ENCODE data around the gene PLAC9. TPM values are rescaled to one million over a fixed set of nuclear protein-coding genes. Genes with fewer than 3 reads are reported as not detected.
"Not testable (repeated sequence)": the region's sequence is repeated elsewhere in the genome, so short reads cannot be mapped to it uniquely, and the experiment has no call there.

PLAC9 gene
- total RNA-seq, 1 experiment from 2014 or later = 1.7 TPM

DNA sequence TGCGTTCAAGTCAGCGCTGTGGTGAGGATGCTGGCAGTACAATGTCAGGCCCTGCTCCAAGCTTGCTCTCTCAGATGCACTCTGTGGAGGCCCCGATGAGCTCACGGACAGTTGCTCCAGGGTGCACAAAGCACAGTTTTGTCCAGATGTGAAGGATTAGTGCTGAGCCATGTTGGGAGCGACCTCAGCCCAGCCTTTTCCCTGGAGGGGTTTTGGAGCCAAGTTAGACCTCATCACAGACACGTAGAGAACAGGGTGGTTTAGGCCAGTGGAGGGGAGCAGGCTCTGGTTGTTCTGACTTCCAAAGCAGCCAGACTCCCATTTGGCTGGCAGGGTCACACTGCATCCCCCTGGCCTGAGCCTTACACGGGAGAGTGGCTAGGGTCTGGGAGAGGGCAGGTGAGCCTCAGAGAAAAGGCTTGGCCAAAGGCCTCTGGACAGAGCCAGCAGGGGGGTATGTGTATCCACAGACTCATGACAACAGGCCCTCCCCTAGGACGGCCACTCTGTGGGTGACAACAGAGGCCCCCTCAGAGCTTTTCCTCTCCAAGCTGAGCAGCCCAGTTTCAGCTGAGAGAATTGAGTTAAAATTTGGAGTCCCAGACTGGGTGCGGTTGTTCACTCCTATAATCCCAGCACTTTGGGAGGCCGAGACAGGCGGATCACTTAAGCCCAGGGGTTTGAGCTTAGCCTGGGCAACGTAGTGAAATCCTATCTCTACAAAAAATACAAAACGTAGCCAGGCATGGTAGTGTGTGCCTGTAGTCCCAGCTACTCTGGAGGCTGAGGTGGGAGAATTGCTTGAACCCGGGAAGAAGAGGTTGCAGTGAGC lies 4.7 kb downstream of the PLAC9 start:
- in situ Hi-C loops (cut with HindIII; ENCODE audit: low sequenced_read_pairs) = no loop called here
- no peak for DNase-seq (ENCODE audit: low spot score)

DNA sequence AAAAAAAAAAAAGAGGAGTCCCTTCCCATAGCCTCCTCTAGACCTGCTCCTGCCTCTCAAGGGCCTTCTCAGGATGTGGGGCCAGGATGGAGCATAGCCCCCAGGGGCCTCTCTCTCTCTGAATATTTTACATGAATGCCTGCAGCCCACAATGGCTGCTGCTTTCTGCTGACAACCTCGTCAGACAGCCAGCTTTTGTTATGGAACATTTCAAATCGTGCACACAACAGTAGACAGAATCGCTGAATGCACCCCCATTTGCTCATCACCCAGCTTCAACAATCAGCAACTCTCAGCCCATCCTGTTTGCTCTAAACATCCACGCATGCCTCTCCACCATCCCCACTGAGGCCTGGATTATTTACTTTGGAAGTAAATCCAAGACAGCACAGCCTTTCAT lies 5.4 kb downstream of the PLAC9 start:
- in situ Hi-C loops (cut with HindIII; ENCODE audit: low sequenced_read_pairs) = no loop called here
- no peak for DNase-seq (ENCODE audit: low spot score)

DNA sequence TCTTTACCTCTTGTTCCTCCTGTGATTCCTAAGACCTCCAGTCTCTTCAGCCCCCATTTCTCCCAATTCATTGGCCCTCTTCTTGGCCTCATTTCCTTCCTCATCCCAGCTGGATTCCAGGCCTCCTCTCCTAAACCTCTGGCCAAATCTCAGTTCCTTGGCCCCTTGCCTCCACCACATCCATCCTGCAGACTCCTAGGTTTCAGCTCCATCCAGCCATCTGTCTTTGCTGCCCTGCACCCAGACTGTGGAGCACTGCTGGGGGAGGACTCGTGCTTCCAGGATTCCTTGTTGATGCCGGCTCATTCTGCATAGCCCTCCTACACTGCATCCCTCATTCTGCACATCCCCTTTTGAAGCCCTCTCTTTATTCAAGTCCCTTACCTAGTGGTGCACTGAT lies 6.7 kb downstream of the PLAC9 start:
- DNase-seq (ENCODE audit: low spot score) = no peak
- in situ Hi-C loops (cut with HindIII; ENCODE audit: low sequenced_read_pairs) = no loop called here

DNA sequence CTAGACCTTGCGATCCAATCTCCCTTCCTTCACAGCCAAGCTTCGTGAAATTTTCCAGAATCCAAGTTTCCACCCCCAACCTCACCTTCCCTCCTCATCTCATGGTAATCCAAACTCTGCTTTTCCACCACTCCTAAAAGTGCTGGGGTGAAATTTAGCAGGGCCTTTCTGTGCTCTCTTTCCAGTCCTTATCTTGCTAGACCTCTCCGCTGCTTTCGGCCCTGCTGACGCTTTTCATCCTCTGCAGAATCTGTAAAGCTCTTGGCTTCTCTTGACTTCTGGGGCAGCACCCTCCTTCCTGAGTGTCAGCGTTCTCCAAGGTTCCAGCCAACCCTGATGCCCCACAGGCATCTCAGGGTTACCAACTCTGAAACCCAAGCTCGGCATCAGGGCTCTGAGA lies 7.7 kb downstream of the PLAC9 start:
- DNase-seq (ENCODE audit: low spot score) = no peak
- in situ Hi-C loops (cut with HindIII; ENCODE audit: low sequenced_read_pairs) = no loop called here

DNA sequence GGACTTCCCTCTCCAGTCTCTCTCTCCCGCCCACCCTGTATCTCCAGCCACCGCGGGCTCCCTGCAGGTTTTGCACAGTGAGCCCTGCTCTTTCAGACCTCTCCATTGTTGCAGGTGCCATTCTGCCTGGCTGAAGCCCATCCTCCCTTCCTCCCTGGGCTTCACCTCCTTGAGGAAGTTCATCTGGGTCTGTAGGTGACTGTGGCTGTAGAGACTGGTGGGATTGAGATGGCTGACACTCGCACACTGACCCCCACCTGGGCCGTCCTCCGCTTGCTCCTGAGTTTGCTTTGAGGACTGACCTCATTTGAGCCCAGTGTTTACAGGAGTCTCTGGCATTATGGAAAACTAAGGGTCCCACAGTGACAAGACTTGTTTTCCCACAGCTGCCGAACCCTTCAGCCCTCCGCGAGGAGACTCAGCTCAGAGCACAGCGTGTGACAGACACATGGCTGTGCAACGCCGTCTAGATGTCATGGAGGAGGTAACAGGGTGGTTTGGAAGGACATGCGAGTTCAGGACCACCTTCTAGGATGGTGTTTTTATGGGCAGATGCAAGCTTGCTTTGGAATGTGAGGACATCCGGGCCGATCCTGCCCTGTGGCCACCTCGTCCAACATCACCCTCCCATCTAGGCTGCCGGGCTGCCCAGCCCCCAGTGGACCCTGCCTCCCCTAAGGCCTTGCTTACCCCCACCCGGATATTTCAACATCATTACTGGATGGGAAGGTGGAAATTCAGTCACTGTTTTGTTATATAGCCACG lies 9.3 kb downstream of the PLAC9 start:
- in situ Hi-C loops (cut with HindIII; ENCODE audit: low sequenced_read_pairs) = no loop called here
- no peak for DNase-seq (ENCODE audit: low spot score)

DNA sequence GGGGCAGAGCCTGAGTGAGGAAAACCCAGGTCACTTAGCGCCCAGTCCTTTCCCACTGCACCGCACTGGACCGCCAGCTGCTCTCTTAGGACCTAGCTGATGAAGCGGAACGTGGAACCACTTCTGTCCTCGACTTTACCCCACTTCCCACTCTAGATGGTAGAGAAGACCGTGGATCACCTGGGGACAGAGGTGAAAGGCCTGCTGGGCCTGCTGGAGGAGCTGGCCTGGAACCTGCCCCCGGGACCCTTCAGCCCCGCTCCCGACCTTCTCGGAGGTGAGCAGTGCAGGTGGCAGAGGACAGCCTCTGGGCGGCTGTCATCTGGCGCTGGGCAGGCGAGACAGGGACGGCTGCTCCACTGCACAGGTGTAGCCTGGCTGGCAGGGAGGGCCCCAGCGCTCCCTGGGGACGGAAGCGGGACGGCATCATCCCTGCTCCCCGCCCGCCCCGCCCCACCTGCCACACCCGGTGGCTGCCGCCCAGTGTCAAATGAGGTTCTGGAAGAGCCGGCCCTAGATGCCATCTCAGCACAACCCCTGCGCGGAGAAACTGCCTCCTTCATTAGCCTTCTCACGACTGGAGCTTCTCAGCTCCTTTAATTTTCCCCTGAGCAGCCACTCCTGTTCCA lies 11.7 kb downstream of the PLAC9 start:
- peak; percentile 35 for DNase-seq (ENCODE audit: low spot score)
- in situ Hi-C loops (cut with HindIII; ENCODE audit: low sequenced_read_pairs) = no loop called here

DNA sequence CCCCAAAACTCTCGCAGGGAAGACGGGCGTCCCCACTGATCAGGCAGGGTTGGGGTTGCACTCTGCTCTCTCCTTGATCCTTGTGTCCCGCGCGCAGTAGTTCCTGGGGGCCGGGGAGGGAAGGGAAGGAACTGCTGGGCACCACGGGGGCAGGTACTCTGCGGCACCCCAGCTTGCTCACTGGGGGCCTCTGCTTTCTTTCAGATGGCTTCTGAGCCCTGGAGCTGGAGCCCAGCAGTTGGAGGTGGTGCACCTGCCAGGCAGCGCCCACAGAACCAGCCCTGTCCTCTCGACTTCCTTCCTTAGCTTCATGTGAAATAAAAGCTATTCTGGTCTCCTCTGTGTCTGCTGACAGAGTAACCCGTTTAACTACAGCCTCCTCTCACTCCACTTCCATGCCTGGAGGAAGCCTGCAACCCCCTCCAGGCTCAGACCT lies 12.2 kb downstream of the PLAC9 start:
- DNase-seq (ENCODE audit: low spot score) = no peak
- in situ Hi-C loops (cut with HindIII; ENCODE audit: low sequenced_read_pairs) = no loop called here

DNA sequence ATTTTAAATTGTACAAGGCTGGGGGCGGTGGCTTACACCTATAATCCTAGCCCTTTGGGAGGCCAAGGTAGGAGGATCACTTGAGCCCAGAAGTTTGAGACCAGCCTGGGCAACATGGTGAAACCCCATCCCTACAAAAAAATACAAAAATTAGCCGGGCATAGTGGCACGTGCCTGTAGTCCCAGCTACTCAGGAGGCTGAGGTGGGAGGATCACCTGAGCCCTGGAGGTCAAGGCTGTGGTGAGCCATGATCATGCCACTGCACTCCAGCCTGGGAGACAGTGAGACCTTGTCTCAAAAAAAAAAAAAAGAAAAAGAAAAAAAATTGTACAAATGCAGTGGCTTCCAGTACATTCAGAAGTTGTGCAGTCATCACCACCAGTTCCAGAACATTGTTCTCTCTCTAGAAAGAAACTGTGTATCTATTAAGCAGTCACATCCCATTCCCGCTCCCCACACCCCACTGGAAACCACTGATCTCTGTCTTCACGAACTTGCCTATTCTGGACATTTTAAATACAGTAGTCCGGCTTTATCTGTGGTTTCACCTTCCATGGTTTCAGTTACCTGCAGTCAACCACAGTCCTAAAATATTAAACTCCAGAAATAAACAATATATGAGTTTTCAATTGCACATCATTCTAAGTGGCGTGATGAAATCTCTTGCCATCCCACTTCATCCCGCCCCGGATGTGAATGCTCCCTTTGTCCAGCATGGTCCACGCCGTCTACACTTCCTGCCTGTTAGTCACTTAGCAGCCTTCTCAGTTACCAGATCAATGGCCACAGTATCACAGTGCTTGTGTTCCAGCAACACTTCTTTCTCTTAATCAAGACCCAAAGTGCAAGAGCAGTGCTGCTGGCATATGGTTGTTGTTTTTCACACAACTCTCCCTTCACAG lies 13.1 kb downstream of the PLAC9 start:
- in situ Hi-C loops (cut with HindIII; ENCODE audit: low sequenced_read_pairs); DNase-seq (ENCODE audit: low spot score): not testable (repeated sequence)

DNA sequence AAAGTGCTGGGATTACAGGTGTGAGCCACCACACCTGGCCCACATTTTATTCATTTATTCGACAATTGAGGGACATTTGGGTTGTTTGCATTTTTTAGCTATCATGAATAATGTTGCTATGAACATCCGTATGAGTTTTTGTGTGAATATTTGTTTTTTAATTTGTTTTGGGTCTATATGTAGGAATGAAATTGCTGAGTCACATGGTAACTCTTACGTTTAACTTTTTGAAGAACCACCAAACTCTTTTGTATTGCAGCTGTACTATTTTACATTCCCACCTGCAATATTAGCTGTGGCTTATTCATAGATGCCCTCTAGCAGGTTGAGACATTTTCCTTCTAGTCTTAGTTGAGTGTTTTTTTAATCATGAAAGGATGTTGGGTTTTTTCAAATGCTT lies 14.4 kb downstream of the PLAC9 start:
- DNase-seq (ENCODE audit: low spot score) = no peak
- in situ Hi-C loops (cut with HindIII; ENCODE audit: low sequenced_read_pairs) = no loop called here

DNA sequence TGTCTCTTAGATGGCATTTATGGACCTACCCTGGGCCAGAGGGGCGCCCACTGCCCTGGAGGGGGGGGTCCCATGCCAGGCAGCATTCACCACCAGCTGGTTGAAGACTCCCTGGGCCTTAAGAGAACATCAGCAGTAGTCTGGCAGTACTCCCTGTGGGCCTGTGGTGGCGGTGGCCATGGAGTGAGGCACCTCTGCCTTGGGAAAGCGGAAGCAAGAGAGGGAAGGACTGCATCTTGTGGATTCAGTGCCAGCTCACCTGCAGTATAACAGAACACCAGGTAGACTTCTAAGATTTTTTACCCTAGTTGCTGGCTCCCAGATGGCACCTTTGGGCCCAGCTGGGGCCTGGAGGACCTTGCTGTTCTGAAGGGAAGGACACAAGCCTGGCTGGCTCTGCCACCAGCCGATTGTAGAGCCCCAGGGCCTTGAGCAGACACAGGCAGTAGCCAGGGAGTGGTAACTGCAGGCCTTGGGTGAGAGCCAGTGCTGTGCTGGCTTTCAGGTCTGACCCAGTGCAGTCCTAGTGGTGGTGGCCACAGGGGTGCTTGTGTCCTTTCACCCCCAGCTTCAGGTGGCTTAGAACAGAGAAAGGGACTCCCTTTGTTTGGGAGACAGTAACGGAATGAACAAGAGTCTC lies 15.8 kb downstream of the PLAC9 start:
- DNase-seq (ENCODE audit: low spot score) = no peak
- in situ Hi-C loops (cut with HindIII; ENCODE audit: low sequenced_read_pairs) = no loop called here

DNA sequence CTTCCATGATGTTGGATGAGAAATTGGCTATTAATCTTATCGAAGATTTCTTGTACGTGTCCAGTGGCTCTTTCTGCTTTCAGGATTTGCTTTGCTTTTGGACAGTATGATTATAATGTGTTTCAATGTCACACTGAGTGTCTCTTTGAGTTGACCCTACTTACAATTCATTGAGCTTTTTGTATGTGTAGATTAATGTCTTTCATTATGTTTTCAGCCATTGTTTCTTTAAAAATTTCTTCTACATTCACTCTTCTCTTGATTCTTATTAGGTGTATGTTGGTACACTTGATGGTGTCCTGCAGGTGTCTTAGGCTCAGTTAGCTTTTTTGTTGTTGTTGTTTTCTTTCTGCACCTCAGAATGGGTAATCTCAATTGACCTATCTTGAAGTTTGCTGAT lies 16.6 kb downstream of the PLAC9 start:
- in situ Hi-C loops (cut with HindIII; ENCODE audit: low sequenced_read_pairs) = no loop called here
- DNase-seq (ENCODE audit: low spot score) = no peak

DNA sequence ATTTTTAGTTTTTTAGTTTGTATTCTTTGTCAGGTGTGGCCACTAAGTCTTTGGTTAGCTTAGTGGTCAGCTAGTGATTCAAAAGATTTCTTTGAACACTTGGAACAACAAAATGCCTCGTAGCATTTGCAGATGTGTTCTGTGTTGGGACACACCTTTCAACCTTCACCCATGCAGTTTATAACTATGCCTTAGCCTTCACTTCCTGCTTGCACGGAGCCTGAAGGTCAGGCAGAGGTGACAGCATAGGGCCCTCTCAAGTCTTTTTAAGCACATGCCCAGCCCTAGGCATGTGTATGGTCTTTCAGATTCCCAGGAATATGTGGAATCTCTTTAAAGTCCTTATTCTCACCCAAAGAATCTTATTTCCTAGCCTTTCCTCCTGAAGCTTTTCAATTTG lies 17.6 kb downstream of the PLAC9 start:
- in situ Hi-C loops (cut with HindIII; ENCODE audit: low sequenced_read_pairs) = no loop called here
- DNase-seq (ENCODE audit: low spot score) = no peak

DNA sequence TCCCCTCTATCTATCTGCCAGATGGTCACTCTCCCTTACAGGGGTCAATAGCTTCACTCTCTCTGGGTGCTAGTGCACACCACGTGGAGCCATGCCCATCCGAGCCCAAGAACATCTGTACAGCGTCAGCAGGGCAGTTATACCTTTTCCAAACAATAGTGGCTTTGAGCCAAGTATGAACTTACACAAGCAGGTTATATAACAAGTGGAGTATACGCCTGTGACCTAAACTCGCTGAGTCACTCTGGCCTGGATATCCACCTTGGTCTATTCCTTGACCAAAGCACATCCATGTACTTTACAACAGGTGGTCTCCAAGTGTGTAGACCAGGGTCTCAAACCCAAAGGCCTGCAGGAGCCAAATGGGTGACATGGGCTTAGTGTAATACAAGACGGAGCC lies 20.3 kb downstream of the PLAC9 start:
- no peak for DNase-seq (ENCODE audit: low spot score)
- in situ Hi-C loops (cut with HindIII; ENCODE audit: low sequenced_read_pairs) = no loop called here

DNA sequence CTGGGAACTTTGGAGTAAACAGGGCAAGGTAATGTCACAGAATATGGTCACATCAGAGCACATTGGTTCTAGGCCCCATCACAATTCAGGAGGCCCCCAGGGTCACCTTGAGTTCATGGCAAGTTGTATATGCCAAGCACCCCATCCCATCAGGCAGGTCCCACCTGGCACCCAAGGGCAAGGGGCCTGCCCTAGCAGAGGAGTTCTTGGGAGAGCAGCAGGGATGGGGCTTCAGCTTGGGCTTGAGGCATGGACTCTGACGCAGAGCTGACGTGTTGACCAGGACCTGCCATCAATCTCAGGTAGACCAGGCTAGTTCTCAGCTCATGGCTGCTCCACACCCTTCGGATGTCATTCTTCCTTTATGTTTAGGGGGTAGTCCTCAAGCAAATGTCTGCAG lies 20.9 kb downstream of the PLAC9 start:
- in situ Hi-C loops (cut with HindIII; ENCODE audit: low sequenced_read_pairs) = no loop called here
- DNase-seq (ENCODE audit: low spot score) = no peak

DNA sequence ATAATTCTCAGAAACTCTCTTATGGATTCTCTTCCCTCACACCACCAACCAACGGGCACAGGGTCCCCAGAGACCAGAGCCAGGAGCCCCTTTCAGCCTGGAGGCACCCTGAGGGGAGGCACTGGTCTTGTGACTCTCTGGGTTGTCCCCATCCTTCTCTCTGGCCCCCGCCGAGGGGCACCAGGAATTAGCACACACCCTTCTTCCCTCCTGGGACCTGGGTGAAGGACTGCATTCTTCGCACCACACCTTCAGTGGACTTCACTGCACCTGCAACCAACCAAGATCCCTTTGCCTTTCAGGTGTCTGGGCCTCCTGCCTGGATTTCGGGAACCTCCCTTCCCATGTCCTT lies 22.1 kb downstream of the PLAC9 start:
- in situ Hi-C loops (cut with HindIII; ENCODE audit: low sequenced_read_pairs) = no loop called here
- DNase-seq (ENCODE audit: low spot score) = no peak

DNA sequence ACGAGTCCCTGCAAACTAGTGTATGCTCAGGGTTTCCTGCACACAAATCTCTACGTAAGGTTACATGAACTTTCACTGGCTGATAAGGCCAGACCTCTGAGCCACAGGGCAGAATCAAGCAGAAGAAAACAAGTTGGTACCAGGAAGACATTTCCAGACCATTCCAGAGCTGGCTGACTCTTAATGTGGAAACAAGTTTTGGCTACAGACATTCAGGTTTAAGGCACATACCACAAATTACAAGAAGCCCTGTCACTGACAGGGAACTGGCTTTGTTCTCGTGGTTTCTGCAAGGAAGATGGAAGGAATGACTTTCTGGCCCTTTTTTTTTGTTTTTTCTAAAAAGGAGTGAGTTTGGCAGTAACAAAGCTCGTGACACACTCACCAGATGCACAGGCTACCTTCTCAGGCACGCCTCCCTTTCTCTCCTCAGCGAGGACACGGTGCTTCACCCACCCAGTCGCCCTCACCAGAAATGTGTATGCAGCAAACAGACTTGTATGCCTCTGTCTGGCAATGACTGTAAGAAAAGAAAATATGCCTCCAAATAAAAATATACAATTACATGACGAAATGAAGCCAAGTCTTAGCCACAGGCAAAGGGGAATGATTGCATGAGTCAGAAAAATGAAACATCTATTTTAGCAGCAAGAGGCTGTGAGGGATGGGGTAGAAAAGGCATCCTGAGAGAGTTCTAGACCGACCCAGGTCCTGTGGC lies 22.6 kb downstream of the PLAC9 start:
- DNase-seq (ENCODE audit: low spot score) = no peak
- in situ Hi-C loops (cut with HindIII; ENCODE audit: low sequenced_read_pairs) = no loop called here

DNA sequence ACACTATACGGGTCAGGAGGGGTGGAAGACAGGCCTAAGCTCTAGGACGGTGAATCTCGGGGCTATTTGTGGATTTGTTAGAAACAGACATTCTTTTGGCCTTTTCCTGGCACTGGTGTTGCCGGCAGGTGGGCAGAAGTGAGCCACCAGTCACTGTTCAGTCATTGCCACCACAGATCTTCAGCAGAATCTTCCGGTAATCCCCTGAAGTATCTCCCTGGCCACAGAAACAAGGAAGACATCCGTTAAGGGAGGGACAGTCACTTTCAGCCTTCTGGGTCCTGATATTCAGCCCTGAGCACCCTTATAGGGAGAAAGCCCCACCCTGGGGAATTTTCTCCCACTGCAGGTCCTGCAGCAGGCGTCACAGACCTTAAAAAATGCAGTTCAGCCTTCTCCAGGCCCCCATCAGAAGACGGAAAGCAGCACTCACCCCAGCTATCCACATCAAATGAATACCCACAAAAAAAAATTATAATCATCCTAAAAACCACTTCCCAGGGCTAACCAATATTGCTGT lies 23.2 kb downstream of the PLAC9 start:
- no peak for DNase-seq (ENCODE audit: low spot score)
- in situ Hi-C loops (cut with HindIII; ENCODE audit: low sequenced_read_pairs) = no loop called here

DNA sequence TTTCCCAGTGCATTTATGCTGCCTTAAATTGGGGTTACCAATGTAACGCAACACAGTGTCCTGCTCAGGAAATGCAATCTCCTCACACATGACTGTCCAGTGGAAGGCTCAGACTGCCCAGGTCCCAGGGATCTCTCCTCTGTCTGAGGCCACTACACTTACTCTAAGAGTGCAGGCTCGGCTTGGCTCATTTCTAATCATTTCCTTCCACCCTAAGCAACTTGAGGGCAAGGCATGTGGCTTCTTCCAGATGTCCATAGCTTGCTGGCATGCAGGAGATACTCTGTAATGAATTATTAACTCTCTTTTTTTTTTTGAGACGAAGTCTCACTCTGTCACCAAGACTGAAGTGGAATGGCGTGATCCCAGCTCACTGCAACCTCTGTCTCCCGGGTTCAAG lies 23.7 kb downstream of the PLAC9 start:
- in situ Hi-C loops (cut with HindIII; ENCODE audit: low sequenced_read_pairs) = no loop called here
- no peak for DNase-seq (ENCODE audit: low spot score)
